Inferior parietal cortex (tissue), 1 donor: ENCODE measurements around the gene EPHB6.

Experiments used
- DNase-seq: peaks from one replicate; pipeline ENCODE4 v3.0.0-alpha.2; 2016; ENCODE audit errors: extremely low spot score

Gene EPHB6

GRCh38 chr7:142854372-142855113 lies at the start of gene EPHB6:
EPHB6 (plus strand) TSS chr7:142855076; CDS start chr7:142863228, 8,152 bp downstream.
- no peak for DNase-seq

- DNase-seq = no peak
These were observed 49.4 kb upstream of the EPHB6 start for GRCh38 chr7:142805350-142806021.

GRCh38 chr7:142806022-142806356 lies 48.9 kb upstream of the EPHB6 start:
- DNase-seq = no peak

- DNase-seq = no peak
These were observed 47.9 kb upstream of the EPHB6 start for GRCh38 chr7:142806957-142807356.

- no peak for DNase-seq
These were observed 46.9 kb upstream of the EPHB6 start for GRCh38 chr7:142807855-142808460.

- no peak for DNase-seq
These were observed 46.4 kb upstream of the EPHB6 start for GRCh38 chr7:142808461-142808801.

- DNase-seq = peak; percentile 22
These were observed 45.9 kb upstream of the EPHB6 start for GRCh38 chr7:142808802-142809583.

GRCh38 chr7:142809671-142810070 lies 45.2 kb upstream of the EPHB6 start:
- no peak for DNase-seq

GRCh38 chr7:142811154-142811737 lies 43.6 kb upstream of the EPHB6 start:
- DNase-seq = peak; percentile 76

GRCh38 chr7:142812437-142813215 lies 42.2 kb upstream of the EPHB6 start:
- DNase-seq = no peak

- DNase-seq = no peak
These were observed 41.6 kb upstream of the EPHB6 start for GRCh38 chr7:142813226-142813625.

- DNase-seq = no peak
These were observed 41.2 kb upstream of the EPHB6 start for GRCh38 chr7:142813699-142814098.

GRCh38 chr7:142814451-142814850 lies 40.4 kb upstream of the EPHB6 start:
- DNase-seq = no peak

GRCh38 chr7:142815134-142815533 lies 39.7 kb upstream of the EPHB6 start:
- DNase-seq = no peak

- DNase-seq = no peak
These were observed 37.4 kb upstream of the EPHB6 start for GRCh38 chr7:142817506-142817905.

- DNase-seq = no peak
These were observed 35.3 kb upstream of the EPHB6 start for GRCh38 chr7:142819530-142819929.

- DNase-seq = no peak
These were observed 32.2 kb upstream of the EPHB6 start for GRCh38 chr7:142822714-142823113.

- DNase-seq = no peak
These were observed 26.9 kb upstream of the EPHB6 start for GRCh38 chr7:142827951-142828500.

GRCh38 chr7:142832417-142832816 lies 22.5 kb upstream of the EPHB6 start:
- DNase-seq = no peak

- no peak for DNase-seq
These were observed 21.5 kb upstream of the EPHB6 start for GRCh38 chr7:142833174-142834048.
